ENCODE results near the gene CLPTM1L. TPM values are rescaled to one million over a fixed set of nuclear protein-coding genes. Genes with fewer than 3 reads are reported as not detected.

CLPTM1L gene
- total RNA-seq, 2 experiments from 2014 or later, result 395 TPM

DNA sequence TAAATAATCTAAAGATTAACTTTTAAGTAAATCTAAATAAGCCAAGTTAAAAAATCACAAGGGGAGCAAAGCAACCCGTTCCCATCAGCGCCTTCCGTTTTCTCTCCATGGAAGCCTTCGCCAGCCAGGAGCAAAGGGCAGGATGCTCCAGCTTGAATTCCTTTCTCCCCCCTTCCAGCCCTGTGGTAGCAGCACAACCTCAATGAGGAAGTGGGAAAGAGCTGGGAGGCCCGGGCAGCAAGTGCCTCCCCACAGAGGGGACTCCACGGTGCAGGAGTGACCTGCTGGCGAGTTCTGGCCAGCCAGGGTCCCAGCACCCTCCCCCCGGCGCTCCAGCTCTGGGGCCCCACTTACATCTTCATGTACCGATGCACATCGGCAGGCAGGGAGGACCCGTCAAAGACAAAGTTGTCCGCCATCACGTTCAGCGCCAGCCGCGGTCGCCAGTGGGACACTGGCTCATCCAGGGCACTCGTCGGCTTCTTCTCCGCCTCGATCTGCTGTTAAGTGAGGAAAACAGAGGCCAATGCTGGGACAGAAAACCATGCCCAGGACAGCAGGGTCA is 6.3 kb downstream of the CLPTM1L start:
- peaks cover 96% of the 10 kb centered on the region for H3K36me3 ChIP-seq (ENCODE audit: insufficient read depth, low read length)
- no peaks in the 10 kb centered on the region; the same call in 1 of the 2 replicates for H4K20me1 ChIP-seq (ENCODE audit: insufficient read depth, low read length)
- no peaks in the 10 kb centered on the region for H3K9me2 ChIP-seq (ENCODE audit: insufficient read depth, low read length)
- TF ChIP-seq, protein P1, sequence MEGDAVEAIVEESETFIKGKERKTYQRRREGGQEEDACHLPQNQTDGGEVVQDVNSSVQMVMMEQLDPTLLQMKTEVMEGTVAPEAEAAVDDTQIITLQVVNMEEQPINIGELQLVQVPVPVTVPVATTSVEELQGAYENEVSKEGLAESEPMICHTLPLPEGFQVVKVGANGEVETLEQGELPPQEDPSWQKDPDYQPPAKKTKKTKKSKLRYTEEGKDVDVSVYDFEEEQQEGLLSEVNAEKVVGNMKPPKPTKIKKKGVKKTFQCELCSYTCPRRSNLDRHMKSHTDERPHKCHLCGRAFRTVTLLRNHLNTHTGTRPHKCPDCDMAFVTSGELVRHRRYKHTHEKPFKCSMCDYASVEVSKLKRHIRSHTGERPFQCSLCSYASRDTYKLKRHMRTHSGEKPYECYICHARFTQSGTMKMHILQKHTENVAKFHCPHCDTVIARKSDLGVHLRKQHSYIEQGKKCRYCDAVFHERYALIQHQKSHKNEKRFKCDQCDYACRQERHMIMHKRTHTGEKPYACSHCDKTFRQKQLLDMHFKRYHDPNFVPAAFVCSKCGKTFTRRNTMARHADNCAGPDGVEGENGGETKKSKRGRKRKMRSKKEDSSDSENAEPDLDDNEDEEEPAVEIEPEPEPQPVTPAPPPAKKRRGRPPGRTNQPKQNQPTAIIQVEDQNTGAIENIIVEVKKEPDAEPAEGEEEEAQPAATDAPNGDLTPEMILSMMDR (conservative IDR thresholded peaks at IDR 0.05; ENCODE audit: low read length), result no peak
- TF ChIP-seq EZH2phosphoT487 (IDR thresholded peaks at IDR 0.05; ENCODE audit: borderline replicate concordance, low read depth, low read length), result no peak
- H3K27ac ChIP-seq (ENCODE audit: low read depth, low read length, poor library complexity, severe bottlenecking), result no peak overlapping the region
- H3K9me3 ChIP-seq (ENCODE audit: low read length), result no peaks in the 10 kb centered on the region
- CTCF ChIA-PET (ENCODE audit: unreplicated experiment), result no interaction called here
- H2AFZ ChIP-seq (ENCODE audit: low read length), result no peak overlapping the region
- no peak overlapping the region for H3K4me3 ChIP-seq (ENCODE audit: low read depth, low read length, poor library complexity, severe bottlenecking)
- H3K4me2 ChIP-seq (ENCODE audit: low read length), result no peak overlapping the region
- H3K4me1 ChIP-seq (ENCODE audit: insufficient read depth, low read length, poor library complexity, severe bottlenecking), result peaks cover 59% of the 10 kb centered on the region
- BruUV-seq (replicated peaks), result no TSS peak
- H3K79me2 ChIP-seq (ENCODE audit: insufficient read depth, low read depth, low read length), result peaks cover 57% of the 10 kb centered on the region
- POLR2A ChIA-PET, result interaction anchor here (0.9 kb wide), 1 partner anchor 10 kb away, joined by 3 read pairs; no protein-coding TSS in a partner anchor
- DNase-seq (ENCODE audit: low spot score), result no peak
- intact Hi-C loops (cut with micrococcal nuclease; ENCODE audit: unreplicated experiment), result no loop called here

DNA sequence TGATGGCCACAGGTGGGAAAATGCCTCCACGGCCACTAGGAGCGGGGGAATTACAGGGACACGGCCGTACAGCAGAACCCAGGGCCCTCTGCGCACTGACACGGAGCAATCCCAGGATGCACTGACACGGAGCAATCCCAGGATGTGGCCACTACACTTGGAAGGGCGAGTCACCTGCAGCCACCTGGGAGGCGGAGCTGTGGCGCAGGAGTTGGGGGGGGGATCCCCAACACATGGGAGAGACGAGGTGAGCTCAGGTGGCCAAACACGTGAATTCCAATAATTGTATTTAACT is 6.8 kb downstream of the CLPTM1L start:
- no peak overlapping the region for H2AFZ ChIP-seq (ENCODE audit: low read length)
- H4K20me1 ChIP-seq (ENCODE audit: insufficient read depth, low read length), result no peaks in the 10 kb centered on the region; the same call in 1 of the 2 replicates
- no peak overlapping the region for H3K27ac ChIP-seq (ENCODE audit: low read depth, low read length, poor library complexity, severe bottlenecking)
- TF ChIP-seq EZH2phosphoT487 (IDR thresholded peaks at IDR 0.05; ENCODE audit: borderline replicate concordance, low read depth, low read length), result no peak
- TF ChIP-seq, protein P1 (conservative IDR thresholded peaks at IDR 0.05; ENCODE audit: low read length), result no peak
- BruUV-seq (replicated peaks), result no TSS peak
- H3K4me3 ChIP-seq (ENCODE audit: low read depth, low read length, poor library complexity, severe bottlenecking), result no peak overlapping the region
- peaks cover 96% of the 10 kb centered on the region for H3K36me3 ChIP-seq (ENCODE audit: insufficient read depth, low read length)
- CTCF ChIA-PET (ENCODE audit: unreplicated experiment), result no interaction called here
- POLR2A ChIA-PET, result interaction anchor here (0.9 kb wide), 1 partner anchor 9 kb away, joined by 3 read pairs; no protein-coding TSS in a partner anchor
- H3K9me3 ChIP-seq (ENCODE audit: low read length), result no peaks in the 10 kb centered on the region
- no peak for DNase-seq (ENCODE audit: low spot score)
- peaks cover 52% of the 10 kb centered on the region for H3K79me2 ChIP-seq (ENCODE audit: insufficient read depth, low read depth, low read length)
- intact Hi-C loops (cut with micrococcal nuclease; ENCODE audit: unreplicated experiment), result no loop called here
- peaks cover 56% of the 10 kb centered on the region for H3K4me1 ChIP-seq (ENCODE audit: insufficient read depth, low read length, poor library complexity, severe bottlenecking)
- no peaks in the 10 kb centered on the region for H3K9me2 ChIP-seq (ENCODE audit: insufficient read depth, low read length)
- H3K4me2 ChIP-seq (ENCODE audit: low read length), result no peak overlapping the region

DNA sequence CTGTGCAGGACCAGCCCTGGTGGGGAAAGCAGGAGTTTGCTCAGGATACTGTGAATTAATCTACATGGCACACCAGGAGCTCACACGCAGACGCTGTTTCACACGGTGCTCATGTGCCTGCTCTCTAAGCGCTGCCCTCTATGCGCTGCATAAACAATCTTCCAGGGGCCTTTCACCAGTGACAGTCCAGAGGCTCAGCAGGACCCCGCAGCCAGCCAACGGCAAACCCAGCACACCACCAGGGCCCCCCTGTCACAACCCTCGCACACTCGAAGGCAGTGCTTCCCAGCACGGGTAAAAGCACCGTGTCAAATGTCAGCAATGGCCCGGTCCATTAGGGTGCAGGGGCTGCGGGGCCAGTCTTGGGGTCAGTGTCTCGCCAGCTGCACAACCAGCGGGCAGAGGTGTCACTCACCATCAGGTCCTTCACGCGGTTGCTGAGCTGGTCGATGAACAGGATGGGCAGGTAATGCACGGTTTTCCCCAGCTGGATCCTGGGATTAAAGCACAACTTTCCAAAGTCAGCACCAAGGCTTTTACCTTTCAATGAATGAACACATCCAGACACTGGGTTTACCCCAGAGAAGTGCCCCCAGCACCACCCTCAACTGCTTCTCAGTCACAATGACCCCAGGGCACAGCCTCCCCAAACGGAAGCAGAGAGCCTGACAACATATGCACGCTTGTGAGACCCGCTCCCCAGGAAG is 7.3 kb downstream of the CLPTM1L start:
- Histone ChIP-seq H3K9me3 (ENCODE audit: low read length) (no peaks in the 10 kb centered on the region), H3K9me2 (ENCODE audit: insufficient read depth, low read length) (no peaks in the 10 kb centered on the region), H2AFZ (ENCODE audit: low read length) (no peak overlapping the region), H3K36me3 (ENCODE audit: insufficient read depth, low read length) (peaks cover 95% of the 10 kb centered on the region), H3K27ac (ENCODE audit: low read depth, low read length, poor library complexity, severe bottlenecking) (peak overlapping the region; percentile 83), H3K4me1 (ENCODE audit: insufficient read depth, low read length, poor library complexity, severe bottlenecking) (peaks cover 51% of the 10 kb centered on the region), H4K20me1 (ENCODE audit: insufficient read depth, low read length) (no peaks in the 10 kb centered on the region; the same call in 1 of the 2 replicates), H3K79me2 (ENCODE audit: insufficient read depth, low read depth, low read length) (peaks cover 47% of the 10 kb centered on the region), H3K4me3 (ENCODE audit: low read depth, low read length, poor library complexity, severe bottlenecking) (no peak overlapping the region), H3K4me2 (ENCODE audit: low read length) (peak overlapping the region; percentile 55; the same call in 1 of the 2 replicates)
- TF ChIP-seq, protein P1 (conservative IDR thresholded peaks at IDR 0.05; ENCODE audit: low read length), result no peak
- TF ChIP-seq EZH2phosphoT487 (IDR thresholded peaks at IDR 0.05; ENCODE audit: borderline replicate concordance, low read depth, low read length), result no peak
- ChIA-PET POLR2A (no interaction called here), CTCF (ENCODE audit: unreplicated experiment) (no interaction called here)
- intact Hi-C loops (cut with micrococcal nuclease; ENCODE audit: unreplicated experiment), result no loop called here
- no TSS peak for BruUV-seq (replicated peaks)
- DNase-seq (ENCODE audit: low spot score), result no peak
